ENCODE results near the gene ATP6V0E1. TPM values are rescaled to one million over a fixed set of nuclear protein-coding genes. Genes with fewer than 3 reads are reported as not detected.
A peak's percentile ranks its signal among the peaks of the same experiment; 100 is the strongest.

The ATP6V0E1 gene
- total and polyA plus RNA-seq, 3 donors from 2014 or later, result 124 to 170 (median 134) TPM

DNA sequence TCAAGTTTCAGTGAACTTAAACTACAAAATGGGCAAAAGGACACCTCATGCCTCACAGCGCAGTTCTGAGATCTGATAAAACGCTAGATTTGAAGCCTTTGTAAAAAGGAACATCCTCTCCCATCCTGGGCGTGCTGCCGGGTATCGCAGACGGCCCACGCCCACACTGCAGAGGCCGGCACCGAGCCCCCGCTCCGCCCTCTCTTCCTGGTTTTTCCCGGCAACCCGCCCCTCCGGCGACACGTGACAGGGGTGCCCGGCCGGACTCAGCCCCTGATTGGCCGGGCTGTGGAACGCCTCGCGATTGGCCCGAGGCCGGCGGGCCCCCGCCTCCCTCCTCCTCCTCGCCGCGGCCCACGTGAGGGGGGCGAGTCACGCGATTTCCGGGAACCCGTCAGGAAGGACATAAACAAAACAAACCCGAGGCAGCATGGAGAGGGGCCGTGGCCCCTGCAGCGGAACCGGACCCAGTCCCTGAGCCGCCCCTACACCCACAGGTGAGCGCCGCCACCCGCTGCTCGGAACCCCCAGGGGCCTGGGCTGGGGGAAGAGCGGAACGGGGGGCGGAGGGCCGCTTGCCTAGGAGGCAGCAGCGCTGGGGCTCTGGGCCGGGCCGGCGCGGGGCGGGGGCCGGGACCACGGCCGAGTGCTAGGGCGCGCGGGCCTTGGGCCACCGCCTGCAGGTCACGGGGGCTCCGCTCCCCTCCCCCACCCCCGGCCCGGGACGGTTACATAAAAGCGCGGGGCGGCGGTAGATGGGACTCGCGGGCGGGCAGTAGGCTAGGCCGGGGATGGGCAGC lies 72.6 kb downstream of the ATP6V0E1 start, which contains the start of gene CREBRF:
TSS of gene CREBRF (plus strand) at position 370 of the 800 bp plus-strand sequence. CDS start 24,424 bp downstream, outside the sequence.
- Histone ChIP-seq H3K9me3 (no peaks in the 10 kb centered on the region), H3K36me3 (ENCODE audit: low read depth, missing control alignments) (no peaks in the 10 kb centered on the region), H3K27ac (peak within 1 kb of the TSS; percentile 98 to 99), H3K27me3 (no peaks in the 10 kb centered on the region), H3K4me1 (peaks cover 6% of the 10 kb centered on the region), H3K4me3 (peak within 1 kb of the TSS; percentile 96 to 99)
- TF ChIP-seq, protein P1, sequence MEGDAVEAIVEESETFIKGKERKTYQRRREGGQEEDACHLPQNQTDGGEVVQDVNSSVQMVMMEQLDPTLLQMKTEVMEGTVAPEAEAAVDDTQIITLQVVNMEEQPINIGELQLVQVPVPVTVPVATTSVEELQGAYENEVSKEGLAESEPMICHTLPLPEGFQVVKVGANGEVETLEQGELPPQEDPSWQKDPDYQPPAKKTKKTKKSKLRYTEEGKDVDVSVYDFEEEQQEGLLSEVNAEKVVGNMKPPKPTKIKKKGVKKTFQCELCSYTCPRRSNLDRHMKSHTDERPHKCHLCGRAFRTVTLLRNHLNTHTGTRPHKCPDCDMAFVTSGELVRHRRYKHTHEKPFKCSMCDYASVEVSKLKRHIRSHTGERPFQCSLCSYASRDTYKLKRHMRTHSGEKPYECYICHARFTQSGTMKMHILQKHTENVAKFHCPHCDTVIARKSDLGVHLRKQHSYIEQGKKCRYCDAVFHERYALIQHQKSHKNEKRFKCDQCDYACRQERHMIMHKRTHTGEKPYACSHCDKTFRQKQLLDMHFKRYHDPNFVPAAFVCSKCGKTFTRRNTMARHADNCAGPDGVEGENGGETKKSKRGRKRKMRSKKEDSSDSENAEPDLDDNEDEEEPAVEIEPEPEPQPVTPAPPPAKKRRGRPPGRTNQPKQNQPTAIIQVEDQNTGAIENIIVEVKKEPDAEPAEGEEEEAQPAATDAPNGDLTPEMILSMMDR (IDR thresholded peaks at IDR 0.05), result no peak
- no peak for TF ChIP-seq POLR2A (IDR thresholded peaks at IDR 0.05)
- WGBS, 2 donors, result 0 to 1% methylated on average over 5 to 72 of the region's 74 CpGs
- intact Hi-C loops (cut with DNase I; ENCODE audit: low total_unique reads), result no loop called here
- DNase-seq, result peak; percentile 97

GRCh38 chr5:173056783-173057061 lies 73.2 kb downstream of the ATP6V0E1 start:
- H3K4me1 ChIP-seq, result peaks cover 6% of the 10 kb centered on the region
- peak overlapping the region; percentile 96 to 99 for H3K4me3 ChIP-seq
- 1% methylated on average over 27 of the region's 27 CpGs; no CpG with 5 or more reads in 1 of the 2 donors for WGBS, 2 donors
- TF ChIP-seq POLR2A (IDR thresholded peaks at IDR 0.05), result no peak
- intact Hi-C loops (cut with DNase I; ENCODE audit: low total_unique reads), result no loop called here
- H3K9me3 ChIP-seq, result no peaks in the 10 kb centered on the region
- H3K27ac ChIP-seq, result peak overlapping the region; percentile 98 to 99
- no peak for DNase-seq
- no peaks in the 10 kb centered on the region for H3K36me3 ChIP-seq (ENCODE audit: low read depth, missing control alignments)
- no peaks in the 10 kb centered on the region for H3K27me3 ChIP-seq

DNA sequence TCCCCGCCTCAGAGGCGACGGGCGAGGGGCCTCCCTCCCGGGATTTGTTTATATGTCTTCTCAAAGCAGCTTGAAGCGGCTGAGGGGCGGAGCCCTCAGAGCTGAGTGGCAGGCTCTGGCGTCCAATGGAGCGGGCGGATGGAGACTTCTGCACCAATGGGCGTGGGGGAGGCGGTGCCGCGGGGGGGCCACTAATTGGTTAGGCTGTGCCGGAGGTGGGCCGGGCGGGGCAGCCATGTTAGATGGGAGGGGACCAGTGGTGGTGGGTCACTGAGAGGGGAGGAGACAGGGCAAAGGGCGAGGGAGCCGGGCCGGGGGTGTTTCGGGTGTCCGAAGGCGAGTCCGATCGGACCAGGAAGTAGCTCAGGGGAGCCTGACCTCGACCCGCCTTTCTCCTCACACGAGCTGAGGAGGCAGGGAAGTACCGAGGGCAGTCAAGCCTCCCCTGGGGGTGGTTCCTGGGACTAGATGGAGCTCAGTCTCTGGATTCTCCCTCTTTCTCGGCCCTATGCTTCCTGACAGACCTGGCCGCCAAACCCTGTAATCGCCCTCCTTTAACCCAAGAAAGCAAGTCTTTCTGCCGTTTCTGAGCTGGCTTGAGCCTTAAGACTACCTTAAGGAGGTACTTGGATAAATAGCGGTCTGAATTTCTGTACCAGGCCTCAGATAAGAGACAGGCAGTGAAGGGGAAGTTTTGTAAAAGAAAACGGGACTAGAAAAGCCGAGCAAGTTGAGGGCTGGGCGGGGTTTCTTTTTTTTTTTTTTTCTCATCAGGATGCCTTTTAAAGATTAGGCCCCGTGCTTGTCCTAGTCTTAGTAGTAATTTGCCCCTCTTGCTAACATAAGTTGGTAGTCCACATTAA lies 73.7 kb downstream of the ATP6V0E1 start:
- H3K27me3 ChIP-seq, result no peaks in the 10 kb centered on the region
- intact Hi-C loops (cut with DNase I; ENCODE audit: low total_unique reads), result no loop called here
- no peaks in the 10 kb centered on the region for H3K9me3 ChIP-seq
- WGBS, 2 donors, result 0 to 1% methylated on average over 27 to 38 of the region's 38 CpGs
- TF ChIP-seq, protein P1 (IDR thresholded peaks at IDR 0.05), result no peak
- peak; percentile 60 for TF ChIP-seq POLR2A (IDR thresholded peaks at IDR 0.05)
- no peaks in the 10 kb centered on the region for H3K36me3 ChIP-seq (ENCODE audit: low read depth, missing control alignments)
- DNase-seq, result peak; percentile 100
- H3K4me1 ChIP-seq, result peaks cover 6% of the 10 kb centered on the region
- H3K4me3 ChIP-seq, result peak overlapping the region; percentile 96 to 99
- H3K27ac ChIP-seq, result peak overlapping the region; percentile 98 to 99

- TF ChIP-seq, protein P1 (IDR thresholded peaks at IDR 0.05), result no peak
- TF ChIP-seq POLR2A (IDR thresholded peaks at IDR 0.05), result no peak
- Histone ChIP-seq H3K36me3 (ENCODE audit: low read depth, missing control alignments) (no peaks in the 10 kb centered on the region), H3K27ac (peak overlapping the region in 1 of 2 donors; percentile 19), H3K4me3 (no peak overlapping the region), H3K27me3 (no peaks in the 10 kb centered on the region), H3K4me1 (peaks cover 6% of the 10 kb centered on the region), H3K9me3 (no peaks in the 10 kb centered on the region)
- WGBS, 2 donors, result 80 to 82% methylated on average over 4 of the region's 4 CpGs
- intact Hi-C loops (cut with DNase I; ENCODE audit: low total_unique reads), result no loop called here
- no peak for DNase-seq
These were observed 78.6 kb downstream of the ATP6V0E1 start for GRCh38 chr5:173062141-173062540.

DNA sequence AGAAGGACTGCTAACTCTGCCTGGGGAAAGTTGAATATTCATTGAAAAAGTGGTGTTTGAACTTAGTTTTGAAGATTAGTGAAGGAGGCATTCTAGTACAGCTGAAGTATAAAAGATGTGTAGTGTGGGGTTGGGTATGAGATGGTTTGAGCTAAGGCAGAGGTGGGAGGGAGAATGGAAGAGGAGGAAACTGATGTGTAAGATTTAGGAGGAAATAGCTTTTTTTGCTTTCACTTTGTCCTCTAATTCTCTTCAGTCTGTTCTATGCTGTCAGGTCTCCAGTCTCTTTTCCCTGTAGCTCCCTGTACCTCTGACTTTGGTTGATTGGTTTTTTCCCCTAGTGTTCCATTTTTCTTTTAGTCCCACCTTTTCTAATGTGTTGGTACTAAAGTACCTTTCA lies 81.6 kb downstream of the ATP6V0E1 start:
- H3K9me3 ChIP-seq, result no peaks in the 10 kb centered on the region
- peak overlapping the region in 1 of 2 donors; percentile 34 for H3K27ac ChIP-seq
- no peak overlapping the region for H3K4me3 ChIP-seq
- intact Hi-C loops (cut with DNase I; ENCODE audit: low total_unique reads), result no loop called here
- no peaks in the 10 kb centered on the region for H3K36me3 ChIP-seq (ENCODE audit: low read depth, missing control alignments)
- TF ChIP-seq POLR2A (IDR thresholded peaks at IDR 0.05), result no peak
- TF ChIP-seq, protein P1 (IDR thresholded peaks at IDR 0.05), result no peak
- no peaks in the 10 kb centered on the region for H3K4me1 ChIP-seq
- H3K27me3 ChIP-seq, result no peaks in the 10 kb centered on the region
- DNase-seq, result no peak

Data from testis (tissue), 3 donors.